ENCODE data around the gene ROBO3. TPM values are rescaled to one million over a fixed set of nuclear protein-coding genes. Genes with fewer than 3 reads are reported as not detected.

ROBO3 gene
- polyA plus RNA-seq, 4 donors = 16.7 to 35.1 (median 26.3) TPM

DNA sequence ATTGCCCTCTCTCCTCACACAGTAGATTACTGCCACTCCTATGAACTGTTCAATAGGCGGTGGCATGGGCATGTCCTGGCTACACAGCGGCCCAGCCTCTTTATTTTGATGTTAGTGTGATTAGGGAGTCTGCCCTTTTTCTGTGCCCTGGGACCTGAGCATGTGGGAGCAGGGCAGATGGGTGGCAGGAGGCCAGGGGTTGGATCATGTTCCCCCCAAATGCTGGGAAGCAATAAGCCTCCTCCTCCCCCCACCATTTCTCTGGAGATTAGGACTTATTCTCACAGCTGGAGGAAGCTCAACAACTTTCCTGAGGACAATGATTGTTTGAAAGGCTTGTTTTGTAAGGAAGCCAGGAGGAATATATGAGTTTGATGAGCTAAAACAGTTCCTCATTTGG is 54.7 kb downstream of the ROBO3 start:
- DNase-seq (ENCODE audit: low read depth in 4 of 4, low spot score in 2 of 4) = no peak

DNA sequence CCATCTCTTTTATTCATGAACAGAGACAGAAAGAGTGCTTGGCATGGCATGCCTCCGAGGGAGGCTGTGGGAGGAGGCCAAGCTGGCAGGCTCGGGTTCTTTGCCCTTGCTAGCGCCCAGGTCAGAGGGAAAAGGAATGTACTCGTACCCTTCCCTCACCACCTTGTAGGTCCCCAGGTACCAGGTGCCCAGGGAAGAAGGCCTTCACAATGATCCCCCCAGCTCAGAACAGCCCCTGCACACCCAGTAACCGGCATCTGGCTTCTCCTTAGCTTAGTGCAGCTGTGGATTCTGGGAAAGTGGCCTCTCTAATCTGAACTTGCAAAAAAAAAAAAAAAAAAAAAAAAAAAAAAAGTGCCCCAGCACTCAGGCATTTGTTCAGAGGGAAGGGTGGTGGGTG is 55.1 kb downstream of the ROBO3 start:
- DNase-seq (ENCODE audit: low read depth in 4 of 4, low spot score in 2 of 4) = no peak

DNA sequence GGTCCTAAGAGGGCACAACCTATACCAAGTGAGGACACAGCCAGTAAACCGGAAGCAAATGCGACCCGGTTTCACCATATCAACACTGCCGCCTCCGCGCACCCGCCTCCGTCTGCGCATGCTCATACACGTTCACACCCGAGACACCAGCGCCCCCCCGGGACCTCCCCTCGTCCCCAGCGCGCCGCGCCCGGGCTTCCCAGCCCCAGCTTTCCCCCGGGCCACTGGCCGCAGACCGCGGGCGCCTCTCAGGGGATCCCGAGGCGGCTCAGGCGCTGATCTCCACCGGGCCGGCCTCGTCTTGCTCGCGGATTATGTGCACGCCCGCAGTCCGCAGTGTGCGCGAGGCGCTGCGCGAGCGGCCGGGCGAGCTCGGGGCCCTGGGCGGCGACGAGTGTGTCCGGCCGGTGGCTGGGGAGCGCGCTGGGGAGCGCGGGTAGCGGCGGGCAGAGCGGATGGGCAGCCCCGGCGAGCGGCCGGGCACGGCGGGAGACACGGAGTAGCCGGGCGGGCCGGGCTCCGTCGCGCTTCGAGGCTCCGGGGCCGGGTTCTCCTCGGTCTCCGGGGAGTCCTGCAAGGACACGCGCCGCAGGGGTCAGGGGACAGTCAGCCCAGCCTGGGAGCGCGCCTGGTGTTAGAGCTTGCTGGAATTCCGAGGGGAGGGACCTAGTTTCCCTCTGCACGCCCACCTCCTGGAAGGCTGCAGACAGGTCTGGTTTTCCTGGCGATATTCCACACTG is 55.8 kb downstream of the ROBO3 start:
- DNase-seq (ENCODE audit: low read depth in 4 of 4, low spot score in 2 of 4) = peak; percentile 70 to 81 (median 77)

DNA sequence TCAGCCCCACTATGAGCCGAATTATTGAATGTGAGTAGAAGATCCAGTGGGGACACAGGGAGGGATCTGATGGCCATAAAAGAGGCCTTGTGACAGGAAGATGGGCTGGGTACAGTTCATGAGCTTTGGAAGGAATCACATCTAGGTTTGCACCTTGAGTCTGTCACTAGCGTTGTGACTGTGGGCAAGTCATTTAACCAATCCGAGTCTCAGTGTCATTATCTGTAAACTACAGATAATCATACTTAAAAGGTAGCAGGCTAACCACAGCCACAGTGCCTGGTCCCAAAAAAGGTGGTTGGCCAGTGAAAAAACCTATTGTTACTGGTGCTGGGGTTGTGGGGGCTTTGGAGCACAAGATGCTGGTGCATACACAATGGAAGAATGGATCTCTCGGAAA is 57.6 kb downstream of the ROBO3 start:
- no peak for DNase-seq (ENCODE audit: low read depth in 4 of 4, low spot score in 2 of 4)

DNA sequence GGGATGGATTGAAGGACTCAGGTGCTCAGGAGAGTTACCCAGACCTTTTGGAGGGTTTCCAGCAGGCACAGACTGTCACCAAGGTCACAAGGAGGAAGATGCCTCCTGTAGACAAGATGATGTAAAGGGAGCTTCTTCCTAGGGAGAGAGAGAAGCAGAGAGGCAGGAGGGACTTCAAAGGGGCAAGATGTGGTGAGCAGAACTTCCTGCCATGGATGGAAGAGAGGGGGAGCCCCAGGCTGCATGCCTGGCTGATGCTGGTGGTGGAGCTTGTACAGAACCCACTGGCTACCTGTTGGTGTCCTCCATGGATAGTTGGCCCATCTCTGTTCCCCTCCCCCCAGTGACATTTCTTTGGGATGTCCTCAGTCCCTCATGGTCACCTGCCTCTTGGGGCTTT is 58.1 kb downstream of the ROBO3 start:
- no peak for DNase-seq (ENCODE audit: low read depth in 4 of 4, low spot score in 2 of 4)

DNA sequence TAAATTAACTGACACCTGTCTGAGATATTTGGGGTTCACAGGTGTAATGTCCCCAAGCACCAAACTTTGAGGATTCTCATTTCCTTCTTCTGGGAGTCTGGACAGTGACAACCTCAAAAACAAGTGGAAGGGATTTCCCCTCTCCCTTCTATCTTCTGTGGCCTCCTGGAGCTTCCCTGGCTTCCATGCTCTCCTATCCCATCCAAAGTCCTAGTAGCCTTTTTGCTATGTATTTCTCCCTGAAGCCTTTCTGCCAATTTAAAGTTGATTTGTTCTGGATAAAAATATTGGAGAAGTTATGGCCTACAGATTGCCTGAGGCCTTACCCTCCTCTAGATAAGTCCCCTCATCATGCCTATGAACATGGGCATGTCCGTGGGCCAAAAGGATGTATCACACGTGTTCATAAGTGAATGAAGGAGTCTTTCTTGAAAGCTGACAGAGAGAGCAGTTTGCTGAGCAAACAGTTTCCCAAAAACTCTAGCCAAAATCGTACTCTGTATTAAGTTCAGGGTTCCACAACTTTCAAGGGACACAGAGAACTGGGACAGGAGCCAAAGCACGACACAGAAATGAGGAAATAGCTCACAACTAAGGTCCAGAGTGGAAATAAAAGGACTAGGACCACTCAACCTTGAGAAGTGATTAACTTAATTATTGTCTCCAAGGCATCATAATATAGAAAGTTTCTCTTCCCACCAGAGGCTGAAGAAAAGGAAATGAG is 63.9 kb downstream of the ROBO3 start:
- no peak for DNase-seq (ENCODE audit: low read depth in 4 of 4, low spot score in 2 of 4)

DNA sequence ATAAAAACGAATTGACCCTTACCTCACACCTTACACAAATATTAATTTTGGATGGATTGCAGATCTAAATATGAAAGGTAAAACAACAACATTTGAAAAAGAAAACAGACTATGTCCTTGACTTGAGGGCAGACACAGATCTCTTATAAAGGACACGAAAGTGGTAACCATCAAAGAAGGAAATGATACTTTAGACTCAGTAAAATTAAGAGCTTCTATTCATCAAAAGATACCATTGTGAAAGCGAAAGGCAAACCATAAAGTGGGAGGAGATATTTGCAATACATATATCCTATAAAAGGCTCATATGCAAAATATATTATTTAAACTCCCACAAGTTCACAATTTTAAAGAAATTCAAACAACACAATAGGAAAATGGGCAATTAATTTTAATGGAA is 65.6 kb downstream of the ROBO3 start:
- DNase-seq (ENCODE audit: low read depth in 4 of 4, low spot score in 2 of 4) = no peak

Other genes starting within 250 kb of the ROBO3 start
- gene TBRG1, start 242.6 kb upstream of the ROBO3 start, polyA plus RNA-seq (ENCODE audit: insufficient read length in 4 of 4) = 10 to 100 TPM; 25.7 to 42.6 (median 32.0) TPM
- gene SIAE, start 191.7 kb upstream of the ROBO3 start, polyA plus RNA-seq (ENCODE audit: insufficient read length in 4 of 4) = 10 to 100 TPM; 28.2 to 35.3 (median 32.1) TPM
- gene SPA17, start 191.5 kb upstream of the ROBO3 start, polyA plus RNA-seq (ENCODE audit: insufficient read length in 4 of 4) = 10 to 100 TPM; 18.3 to 24.0 (median 20.2) TPM
- 10 to 100 TPM; 13.9 to 27.5 (median 20.9) TPM for gene NRGN, start 125.5 kb upstream of the ROBO3 start, polyA plus RNA-seq (ENCODE audit: insufficient read length in 4 of 4)
- 10 to 100 TPM in 1 of 4 donors, 1 to 10 TPM in 3; 5.3 to 10.7 (median 8.7) TPM for gene VSIG2, start 113.2 kb upstream of the ROBO3 start, polyA plus RNA-seq (ENCODE audit: insufficient read length in 4 of 4)
- 10 to 100 TPM; 61.9 to 73.2 (median 72.7) TPM for gene ESAM, start 103.1 kb upstream of the ROBO3 start, polyA plus RNA-seq (ENCODE audit: insufficient read length in 4 of 4)
- 10 to 100 TPM; 24.3 to 47.6 (median 33.8) TPM for gene MSANTD2, start 65.0 kb upstream of the ROBO3 start, polyA plus RNA-seq (ENCODE audit: insufficient read length in 4 of 4)
- gene ROBO4, start 32.4 kb downstream of the ROBO3 start, polyA plus RNA-seq (ENCODE audit: insufficient read length in 4 of 4) = 10 to 100 TPM; 16.9 to 25.4 (median 19.5) TPM
- 1 to 10 TPM in 3 of 4 donors, under 1 TPM in 1; 0.71 to 2.0 (median 1.2) TPM for gene HEPN1, start 53.8 kb downstream of the ROBO3 start, polyA plus RNA-seq (ENCODE audit: insufficient read length in 4 of 4)
- gene HEPACAM, start 70.6 kb downstream of the ROBO3 start, polyA plus RNA-seq (ENCODE audit: insufficient read length in 4 of 4) = 1 to 10 TPM; 1.6 to 3.1 (median 2.5) TPM
- gene CCDC15, start 88.8 kb downstream of the ROBO3 start, polyA plus RNA-seq (ENCODE audit: insufficient read length in 4 of 4) = 1 to 10 TPM; 3.9 to 4.3 (median 4.1) TPM
- gene SLC37A2, start 197.9 kb downstream of the ROBO3 start, polyA plus RNA-seq (ENCODE audit: insufficient read length in 4 of 4) = 1 to 10 TPM; 1.7 to 2.1 (median 1.9) TPM
- 10 to 100 TPM; 46.7 to 52.5 (median 50.5) TPM for gene TMEM218, start 246.2 kb downstream of the ROBO3 start, polyA plus RNA-seq (ENCODE audit: insufficient read length in 4 of 4)

Measured in left renal cortex interstitium (tissue), 4 donors.